Activated CD4-positive, alpha-beta T cell treated with anti-CD3 and anti-CD28 coated beads for 48 hours (primary cell): ENCODE data around the gene DYRK1B.

Source experiments
- DNase-seq: peaks from one replicate; pipeline ENCODE4 v3.0.0-alpha.2; 2020

DYRK1B gene

DNA sequence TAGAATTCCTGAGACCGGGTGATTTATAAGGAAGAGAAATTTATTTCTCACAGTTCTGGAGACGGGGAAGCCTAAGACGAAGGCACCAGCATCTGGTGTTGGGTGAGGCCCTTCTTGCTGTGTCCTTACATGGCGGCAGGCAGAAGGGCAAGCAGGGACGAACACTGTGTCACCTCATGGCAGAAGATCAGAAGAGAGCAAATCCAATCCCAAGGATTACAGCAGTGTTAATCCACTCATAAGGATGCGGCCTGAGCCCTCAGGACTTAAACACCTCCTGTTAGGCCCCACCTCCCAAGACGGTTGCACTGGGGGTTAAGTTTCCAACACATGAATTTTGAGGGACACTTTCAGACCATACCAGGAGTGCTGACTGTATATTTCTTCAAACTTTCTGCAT, 18.9 kb upstream of the DYRK1B start:
- DNase-seq: no peak

DNA sequence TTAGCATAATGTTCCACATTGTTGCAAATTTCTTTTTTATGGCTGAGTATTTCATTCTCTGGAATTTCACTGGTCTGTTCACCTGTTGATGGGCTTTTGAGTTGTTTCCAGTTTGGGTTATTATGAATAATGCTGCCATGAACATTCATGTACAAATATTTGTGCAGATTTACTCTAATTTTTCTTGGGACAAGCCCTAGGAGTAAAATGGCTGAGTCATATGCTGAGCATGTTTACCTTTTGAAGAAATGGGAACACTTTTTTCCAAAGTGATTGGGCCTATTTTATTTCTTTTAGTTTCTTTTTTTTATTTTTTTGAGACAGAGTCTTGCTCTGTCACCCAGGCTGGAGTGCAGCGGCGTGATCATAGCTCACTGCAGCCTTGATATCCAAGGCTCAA, 16.9 kb upstream of the DYRK1B start:
- DNase-seq: no peak

DNA sequence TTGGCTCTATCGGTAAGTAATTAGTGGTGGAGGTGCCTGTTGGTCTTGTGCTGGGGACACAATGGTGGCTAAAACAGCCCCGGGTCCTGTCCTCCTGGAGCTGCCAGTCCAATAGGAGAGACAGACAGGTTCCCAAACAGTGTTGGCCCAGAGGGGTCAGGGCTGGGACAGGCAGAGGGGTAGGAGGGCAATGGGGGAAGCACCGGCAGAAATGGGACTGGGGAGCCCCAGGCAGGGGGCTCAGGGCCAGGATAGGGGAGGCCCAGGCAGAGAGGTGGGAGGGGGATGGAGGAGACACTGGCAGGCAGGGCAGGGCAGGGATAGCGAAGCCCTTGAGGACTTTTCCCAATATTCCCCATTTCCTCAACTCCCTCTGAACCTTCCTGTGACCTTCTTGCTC, 14.4 kb upstream of the DYRK1B start:
- DNase-seq: no peak

DNA sequence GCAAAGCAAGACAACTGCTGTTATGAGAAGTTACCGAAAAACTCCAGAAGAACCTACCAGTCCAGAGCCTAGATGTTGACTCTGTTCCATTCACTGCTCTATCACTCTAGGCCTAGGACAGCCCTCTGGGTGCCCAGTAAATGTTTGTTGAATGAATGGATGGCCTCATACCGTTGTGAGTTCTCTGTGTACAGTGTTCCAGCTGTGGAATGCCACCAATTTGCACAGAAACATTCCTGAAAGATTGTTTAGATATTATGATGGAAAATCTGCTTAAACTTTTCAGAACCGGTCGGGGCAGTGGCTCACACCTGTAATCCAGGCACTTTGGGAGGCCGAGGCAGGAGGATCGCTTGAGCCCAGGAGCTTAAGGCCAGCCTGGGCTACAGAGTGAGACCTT, 13.6 kb upstream of the DYRK1B start:
- DNase-seq: no peak

DNA sequence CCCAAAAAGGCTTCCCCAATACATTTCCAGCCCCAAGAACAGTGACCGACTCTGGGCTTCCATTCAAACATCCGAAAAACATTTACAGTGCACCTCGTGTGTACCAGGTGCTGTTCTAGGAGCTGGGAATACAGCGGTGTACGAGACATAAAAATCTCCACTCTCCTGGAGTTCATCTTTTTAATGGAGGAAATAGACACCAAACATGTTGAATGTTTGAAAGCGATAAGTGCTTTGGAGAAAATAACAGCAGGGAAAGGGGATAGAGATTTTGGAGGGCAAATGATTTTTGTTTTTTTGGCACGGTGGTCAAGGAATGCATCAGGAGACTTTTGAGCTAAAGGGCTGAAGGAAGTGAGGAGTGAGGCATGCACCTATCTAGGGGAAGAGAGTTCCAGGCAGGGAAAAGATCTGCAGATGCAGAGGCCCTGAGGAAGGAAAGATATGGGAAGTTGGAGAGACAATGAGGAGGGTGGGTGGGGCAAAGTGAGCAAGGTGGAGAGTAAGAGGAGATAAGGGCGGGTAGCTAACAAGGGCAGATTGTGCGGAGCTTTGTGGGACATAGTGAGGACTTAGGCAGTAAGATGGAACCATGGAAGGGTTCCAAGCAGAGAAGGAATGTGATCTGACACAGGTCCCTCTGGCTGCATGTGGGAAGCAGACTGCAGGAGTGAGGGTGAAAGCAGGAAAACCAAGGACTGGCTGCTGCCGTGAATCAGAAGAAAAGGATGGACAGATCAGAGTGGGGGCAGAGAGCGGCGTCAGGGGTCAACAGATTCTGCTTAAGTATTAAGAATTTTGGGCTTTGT, 12.9 kb upstream of the DYRK1B start:
- no peak for DNase-seq

DNA sequence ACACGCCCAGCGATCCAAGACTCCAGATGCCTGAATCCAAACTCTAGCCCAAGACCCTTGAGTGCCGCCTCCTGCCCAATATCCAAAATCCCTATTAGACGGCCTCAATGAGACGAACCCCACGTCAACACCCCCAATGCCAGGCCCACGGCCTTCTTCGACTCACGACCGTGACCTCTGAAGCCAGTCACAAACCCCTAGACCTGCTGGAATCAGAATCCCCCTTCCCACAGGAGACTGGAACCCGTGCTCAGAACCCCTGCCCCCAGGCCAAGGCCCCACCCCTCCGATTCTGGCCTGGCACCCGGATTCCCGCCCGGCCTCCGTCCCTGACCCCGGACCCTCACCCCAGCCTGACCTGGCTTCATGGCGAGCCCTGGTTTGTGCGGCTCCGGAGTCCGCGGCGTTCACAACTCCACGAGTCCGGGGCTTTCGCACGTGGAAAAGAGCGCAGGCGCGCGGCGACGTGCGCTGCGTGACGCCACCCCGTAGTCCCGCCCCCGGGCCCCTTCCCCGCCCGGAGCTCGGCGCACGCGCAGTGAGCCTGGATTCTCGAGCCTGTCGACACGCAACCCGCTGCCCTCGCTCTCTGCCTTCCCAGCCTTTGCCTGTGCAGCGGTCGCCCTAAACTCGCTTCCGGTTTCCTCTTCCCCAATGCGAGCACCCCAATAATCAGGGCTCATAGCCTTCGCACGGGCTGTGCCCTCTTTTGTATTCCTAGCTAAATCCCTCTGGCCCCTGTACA, 12.1 kb upstream of the DYRK1B start, which contains the start of gene FBL:
Gene FBL, minus strand, starts transcription at position 447 of the 745 bp plus-strand sequence. Its CDS starts 79 bp downstream, at position 368.
- DNase-seq: peak; percentile 99

DNA sequence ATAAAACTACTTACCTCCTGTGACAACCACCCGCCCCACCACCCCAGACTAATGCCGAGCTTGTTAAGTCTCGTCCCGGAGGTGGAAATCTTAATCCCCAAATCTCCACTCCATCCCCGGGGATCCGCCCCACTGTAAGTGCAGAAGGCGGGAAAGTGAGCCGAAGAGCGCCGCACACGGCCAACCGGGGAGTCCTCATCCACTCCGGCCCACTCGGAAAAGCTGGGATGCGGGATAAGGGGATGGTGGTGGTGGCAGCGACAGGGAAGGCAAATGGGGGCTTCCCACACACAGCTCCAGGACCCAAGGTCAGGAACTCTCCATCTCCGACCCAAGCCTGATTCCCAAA, 11.6 kb upstream of the DYRK1B start:
- DNase-seq: peak; percentile 28

DNA sequence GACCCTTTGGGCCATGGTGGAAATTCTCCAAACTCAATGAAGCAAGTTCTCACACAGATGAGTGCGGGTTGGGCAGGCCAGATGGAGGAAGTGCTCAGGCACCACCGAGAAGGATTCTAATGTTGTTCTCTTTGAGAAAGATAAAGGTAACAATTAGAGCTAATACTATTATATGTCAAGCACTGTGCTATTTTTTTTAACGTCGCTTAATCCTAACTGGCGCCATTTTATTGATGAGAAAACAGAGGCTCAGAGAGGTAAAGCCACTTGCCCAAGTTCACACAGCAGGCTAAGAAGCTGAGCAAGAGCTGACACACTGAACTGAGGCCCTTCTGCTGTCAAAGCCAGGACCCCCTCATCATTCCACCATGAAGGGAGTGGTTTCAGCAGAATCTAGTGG, 11.2 kb upstream of the DYRK1B start:
- DNase-seq: no peak

DNA sequence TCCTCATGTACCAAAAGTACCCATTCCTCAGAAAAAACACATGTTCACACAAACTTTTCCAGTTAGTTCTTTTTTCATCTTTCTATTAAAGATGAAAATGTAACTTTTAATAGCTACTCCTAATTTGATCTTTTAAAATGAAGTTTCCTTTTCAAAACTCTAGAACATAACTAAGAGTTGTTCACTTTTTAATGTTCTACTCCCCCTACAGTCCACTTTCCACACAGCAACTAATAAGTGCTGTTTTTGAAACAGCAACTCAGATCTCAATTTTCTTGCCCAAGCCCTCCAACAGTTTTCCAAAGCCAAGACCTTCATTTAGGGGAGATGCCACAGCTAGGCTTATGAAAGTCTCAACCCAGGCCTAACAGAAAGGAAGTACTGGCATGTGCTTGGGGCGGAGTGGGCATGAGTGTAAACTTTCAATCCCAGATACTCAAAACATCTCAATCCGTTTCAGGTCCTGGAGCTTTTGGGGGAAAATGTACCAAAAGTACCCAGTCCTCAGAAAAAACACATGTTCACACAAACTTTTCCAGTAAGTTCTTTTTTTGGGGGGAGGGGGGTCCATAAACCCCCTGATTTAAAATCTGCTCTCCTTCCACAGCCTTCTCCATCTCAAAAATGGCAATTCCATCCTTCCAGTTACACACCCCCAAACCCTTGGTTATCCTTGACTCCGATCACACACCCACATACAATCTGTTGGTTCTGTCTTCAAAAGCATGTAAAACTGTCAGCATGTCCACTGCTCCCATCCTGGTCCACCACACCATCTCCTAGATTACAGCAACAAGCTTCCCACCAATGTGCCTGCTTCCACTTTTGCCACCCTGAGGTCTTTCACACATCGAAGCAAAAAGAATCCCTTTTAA, 10.2 kb upstream of the DYRK1B start:
- peak; percentile 24 for DNase-seq

DNA sequence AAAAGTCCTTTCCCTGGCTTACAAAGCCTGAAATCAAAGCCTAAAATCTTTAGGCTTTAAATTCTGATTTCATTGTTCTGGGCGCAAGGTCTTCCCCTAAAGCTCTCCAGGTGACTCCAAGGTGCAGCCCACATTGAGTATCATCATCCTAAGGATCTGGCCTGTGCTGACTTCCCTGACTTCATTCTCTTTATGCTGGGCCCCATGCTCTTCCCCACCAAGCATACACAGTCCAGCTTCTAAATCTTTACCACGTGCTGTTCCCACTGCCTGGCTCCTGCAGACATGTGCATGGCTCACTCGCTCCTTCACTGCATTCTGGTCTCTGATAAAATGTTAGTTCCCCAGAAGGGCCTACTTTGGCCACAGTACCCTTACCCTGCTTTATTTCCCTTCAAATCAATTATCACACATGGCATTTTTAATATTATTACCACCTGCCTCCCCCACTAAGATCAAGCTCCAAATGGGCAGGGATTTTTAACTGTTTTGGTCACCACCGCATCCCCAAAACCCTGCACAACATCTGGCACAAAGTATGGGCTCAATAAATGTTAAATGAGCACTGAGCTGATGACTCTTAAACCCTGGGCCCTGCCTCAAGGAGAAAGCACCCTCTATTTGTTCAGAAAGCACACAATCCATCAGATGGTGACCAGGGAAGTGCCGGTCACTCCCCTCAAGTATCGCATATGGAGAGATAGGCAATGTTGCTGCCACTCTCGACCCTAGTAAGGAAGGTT, 8.9 kb upstream of the DYRK1B start:
- no peak for DNase-seq

DNA sequence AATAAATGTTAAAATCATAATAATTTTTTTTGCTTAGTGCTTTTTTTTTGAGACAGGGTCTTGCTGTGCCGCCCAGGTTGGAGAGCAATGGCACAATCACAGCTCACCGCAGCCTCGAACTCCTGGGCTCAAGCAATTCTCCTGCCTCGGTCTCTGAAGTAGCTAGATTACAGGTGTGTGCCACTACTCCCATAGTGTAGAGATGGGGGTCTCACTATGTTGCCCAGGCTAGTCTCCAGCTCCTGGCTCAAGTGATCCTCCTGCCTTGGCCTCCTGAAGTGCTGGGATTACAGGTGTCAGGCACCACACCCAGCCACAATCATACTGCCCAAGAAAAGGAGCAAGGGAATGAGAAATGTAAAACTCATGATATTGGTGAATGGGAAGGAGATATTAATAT, 7.1 kb upstream of the DYRK1B start:
- no peak for DNase-seq

DNA sequence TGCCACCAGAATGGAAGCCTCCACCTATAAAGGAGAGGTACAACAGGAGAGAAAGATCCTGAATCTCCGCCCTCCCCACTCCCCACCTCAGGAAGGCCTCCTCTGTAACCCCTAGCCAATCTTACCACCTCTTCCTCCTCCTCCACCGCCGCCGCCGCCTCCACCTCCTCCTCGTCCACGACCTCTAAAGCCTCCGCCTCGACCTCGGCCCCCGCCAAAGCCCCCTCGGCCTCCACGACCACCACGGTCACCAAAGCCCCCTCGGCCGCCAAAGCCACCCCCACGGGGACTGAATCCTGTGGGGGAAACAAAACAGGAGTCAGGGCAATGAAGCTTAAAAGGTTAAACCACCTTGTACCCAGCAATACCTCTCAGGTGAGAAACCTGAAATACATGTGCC, 6.5 kb upstream of the DYRK1B start:
- no peak for DNase-seq

DNA sequence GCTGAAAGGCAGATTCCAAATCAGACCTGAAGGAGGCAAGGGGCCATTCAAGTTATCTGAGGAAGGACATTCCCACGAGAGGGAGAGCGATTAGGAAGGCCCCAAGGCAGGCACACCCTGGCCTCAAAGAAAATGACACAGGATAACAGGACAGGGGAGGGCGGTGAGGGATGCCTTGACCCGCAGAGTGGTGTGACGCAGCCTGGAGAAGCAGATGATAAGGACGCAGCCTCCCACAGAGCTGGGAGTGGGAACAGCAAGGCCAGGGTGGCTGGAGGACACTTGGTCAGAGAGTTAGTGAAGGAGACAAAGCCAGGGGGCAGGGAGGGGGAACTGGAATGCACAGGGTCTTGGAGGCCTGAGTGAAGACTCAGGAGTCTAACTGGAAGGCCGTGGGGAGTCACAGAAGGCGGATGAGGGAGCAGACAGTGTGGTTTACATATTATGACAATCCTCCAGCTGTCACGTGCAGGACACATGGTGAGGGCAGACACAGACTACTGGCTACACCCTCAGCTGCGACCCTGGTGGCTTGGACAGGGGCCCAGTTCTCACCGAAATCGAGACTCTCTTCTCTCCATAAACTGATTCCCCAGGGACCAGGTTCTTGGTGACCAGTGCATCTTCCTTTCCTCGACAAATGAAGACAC, 5.8 kb upstream of the DYRK1B start:
- no peak for DNase-seq

DNA sequence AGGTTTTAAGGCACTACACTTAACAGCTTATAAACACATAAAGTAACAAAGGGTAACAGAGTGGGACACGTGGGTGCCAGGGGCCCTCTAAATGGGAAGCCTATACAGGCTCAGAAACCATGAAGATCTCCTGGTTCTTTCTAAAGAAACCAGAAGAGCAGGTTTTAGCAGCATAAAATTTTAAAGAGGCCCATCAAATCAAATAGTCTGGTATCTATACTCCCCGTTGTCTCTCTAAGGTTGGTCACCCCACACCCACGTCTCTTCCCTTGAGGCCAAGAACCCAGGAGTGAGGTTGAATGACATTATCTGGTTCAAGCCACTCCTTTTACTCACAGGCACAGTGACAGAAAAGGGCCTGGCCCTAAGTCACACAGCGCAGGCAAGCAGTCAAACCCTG, 4.6 kb upstream of the DYRK1B start:
- DNase-seq: no peak

DNA sequence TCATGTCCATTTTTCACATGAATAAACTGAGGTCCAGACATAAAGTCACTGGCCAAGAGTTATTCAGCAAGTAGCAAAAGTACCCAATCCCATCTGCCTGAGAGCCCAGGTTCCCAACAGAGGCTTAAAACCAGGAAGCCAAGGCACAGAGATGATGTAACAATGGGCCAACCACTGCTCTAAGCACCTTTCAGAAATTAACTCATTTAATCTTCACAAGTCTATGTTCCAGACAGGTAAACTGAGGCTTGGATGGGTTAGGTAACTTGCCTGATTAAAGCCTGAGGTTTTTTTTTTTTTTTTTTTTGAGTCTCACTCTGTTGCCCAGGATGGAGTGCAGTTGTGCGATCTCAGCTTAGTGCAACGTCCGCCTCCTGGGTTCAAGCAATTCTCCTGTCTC, 4.0 kb upstream of the DYRK1B start:
- no peak for DNase-seq

DNA sequence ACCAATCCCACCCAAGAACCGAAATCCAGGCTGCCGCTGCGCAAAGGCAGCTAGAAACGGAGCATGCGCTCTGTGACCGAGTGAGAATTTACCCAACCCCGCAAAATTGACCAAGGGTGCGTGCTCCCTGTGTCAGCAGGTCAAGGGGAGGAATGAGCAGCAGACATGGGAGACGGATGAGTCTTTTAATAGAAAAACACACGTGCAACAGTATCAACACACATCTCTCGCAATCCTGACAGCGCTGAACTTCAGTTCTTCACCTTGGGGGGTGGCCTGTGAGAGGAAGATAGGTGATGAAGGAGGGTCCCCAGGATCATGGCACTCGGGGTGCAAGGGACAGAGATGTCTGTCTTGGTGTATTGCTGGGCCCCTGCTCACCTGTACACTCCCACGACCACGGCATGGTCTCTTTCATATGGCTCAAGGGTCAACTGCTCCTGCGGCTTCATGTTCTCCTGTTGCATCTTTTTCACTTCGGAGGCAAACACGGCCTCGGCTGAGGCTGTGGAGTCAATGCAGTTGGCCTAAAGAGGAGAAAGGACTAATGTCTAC, 402 bp upstream of the DYRK1B start:
- no peak for DNase-seq

DNA sequence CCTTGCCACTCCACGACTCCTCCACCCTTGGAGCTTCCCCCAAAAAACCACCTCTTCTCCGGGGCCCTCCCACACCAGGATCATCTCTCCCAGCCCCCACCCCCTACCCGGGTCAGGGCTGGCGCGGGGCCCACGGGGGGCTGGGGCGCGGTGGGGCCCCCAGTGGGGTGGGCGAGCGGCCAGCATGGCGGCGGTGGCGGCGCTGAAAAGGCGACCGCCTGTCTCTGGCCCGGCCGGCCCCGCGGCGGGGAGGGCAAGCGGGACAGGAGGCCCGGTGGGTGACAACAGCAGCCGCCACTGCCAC, 850 bp downstream of the DYRK1B start:
- no peak for DNase-seq

DNA sequence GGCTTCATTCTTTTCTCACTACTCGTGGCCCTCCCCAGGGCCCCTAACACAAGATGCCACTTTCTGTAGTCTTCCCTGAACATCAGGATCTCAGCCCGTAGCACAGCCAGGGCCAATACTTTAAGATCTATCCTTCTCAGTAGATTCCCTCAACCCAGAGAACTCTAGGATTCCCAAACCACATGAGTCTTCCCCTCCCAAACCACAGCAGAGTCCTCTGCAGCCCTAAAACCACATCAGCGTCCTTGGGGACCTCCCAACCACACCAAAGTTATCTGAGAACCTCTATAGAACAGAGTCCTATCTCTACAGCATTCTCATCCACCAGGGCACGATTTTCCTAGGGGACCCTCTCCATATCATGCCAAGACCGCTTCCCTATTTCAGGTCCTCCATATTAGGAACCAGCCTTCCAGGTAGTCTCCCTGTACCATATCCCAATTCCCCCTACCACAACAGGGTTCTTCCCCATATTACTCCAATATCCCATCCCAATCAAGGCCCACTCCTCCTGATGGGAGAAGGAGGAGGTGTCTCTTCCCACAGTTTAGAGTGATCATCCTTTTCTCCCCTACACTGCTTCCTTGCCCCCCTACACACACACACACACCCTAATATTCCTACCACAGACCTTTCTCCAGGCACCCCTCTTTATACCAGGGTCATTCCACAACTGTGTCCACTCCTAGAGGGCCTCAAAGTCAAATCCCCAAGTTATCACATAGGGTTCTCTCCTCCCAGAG, 1.4 kb downstream of the DYRK1B start:
- DNase-seq: no peak

DNA sequence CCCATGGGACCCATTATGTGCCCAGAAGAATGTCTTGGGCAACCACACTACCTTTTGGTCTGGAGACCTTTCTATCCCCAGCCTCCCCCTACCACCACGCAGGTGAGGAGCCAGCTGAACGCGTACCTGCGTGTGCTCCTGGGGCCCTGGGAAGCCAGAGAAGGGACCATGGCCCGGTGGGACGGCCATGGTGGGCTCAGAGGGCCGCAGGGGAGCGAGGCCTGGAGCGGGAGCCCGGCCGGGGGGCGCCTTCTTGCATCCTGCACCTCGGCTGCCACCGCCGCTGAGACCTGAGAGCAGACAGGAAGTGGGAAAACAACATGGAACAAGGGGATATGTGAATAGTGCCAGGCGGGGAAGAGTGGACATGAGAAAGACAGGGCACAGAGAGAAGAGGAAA, 2.3 kb downstream of the DYRK1B start:
- no peak for DNase-seq

DNA sequence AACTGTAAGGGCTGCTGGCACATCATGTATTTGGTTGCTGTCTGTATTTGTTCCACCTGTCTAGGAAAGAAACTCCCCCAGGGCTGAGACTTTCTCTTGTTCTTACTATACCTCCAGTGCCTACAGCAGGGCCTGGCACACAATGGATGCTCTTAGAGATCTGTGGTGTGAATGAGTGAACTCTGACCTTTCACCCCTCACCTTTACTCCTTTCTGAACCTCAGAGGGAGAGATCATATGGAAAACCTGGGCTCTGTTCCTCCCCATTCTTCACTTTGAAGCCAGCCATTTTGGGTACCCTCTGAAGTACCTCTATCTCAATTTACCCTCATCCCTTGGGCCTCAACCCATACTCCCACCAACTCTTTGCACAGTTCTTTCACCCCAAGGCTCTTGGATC, 3.1 kb downstream of the DYRK1B start:
- no peak for DNase-seq

DNA sequence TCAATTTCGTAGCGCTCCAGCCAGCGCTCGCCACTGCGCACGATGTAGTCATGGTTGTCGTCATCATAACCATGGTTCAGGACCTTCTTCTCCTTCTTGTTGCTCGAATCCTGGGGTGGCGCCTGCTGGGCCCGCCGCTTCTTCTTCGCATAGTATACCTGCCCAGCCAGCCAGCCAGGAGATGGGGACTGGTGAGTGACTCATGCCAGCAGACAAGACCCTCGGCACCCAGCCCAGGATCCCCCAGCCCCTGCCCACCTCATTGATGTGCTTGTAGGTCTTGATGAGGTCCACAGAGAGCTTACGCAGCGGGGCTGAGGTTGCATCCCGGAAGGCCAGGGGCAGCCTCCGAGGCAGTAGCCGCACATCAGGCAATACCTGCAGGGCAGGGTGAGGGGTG, 3.6 kb downstream of the DYRK1B start:
- no peak for DNase-seq
